GM20431 (cell line): ENCODE measurements around the gene HESX1.

ENCODE experiments used
- in situ Hi-C: fragments of 300-500 bp; cut with MseI, MboI; formaldehyde crosslinking; loops from one replicate; pipeline ENCODE4 v1.15.0; 2020; ENCODE audit warnings: low sequenced_read_pairs; ENCODE audit not compliant: unreplicated experiment

HESX1 gene

DNA sequence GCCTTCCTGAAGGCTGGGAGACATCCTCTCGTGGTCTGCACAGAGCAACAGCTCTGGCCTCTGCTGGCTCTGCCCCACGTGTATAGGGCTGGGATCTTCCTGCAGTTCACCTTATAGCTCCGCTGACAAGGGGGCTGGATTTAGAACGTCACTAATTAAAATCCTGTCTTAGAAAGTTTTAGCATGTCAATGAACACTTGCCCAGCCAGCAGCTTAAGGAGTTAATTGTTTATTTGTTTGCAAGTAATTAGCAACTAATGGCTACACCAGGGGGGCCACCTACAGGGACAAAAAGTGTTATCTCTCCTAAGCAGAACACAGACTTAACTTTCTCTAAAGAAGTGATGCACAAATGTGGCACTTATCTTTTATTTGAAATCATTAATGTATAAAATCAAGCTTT lies at the start of gene HESX1:
HESX1 (minus strand) TSS at position 84 of the 403 bp plus-strand sequence; CDS start at position 24, 60 bp downstream.
- in situ Hi-C loops: no loop called here

DNA sequence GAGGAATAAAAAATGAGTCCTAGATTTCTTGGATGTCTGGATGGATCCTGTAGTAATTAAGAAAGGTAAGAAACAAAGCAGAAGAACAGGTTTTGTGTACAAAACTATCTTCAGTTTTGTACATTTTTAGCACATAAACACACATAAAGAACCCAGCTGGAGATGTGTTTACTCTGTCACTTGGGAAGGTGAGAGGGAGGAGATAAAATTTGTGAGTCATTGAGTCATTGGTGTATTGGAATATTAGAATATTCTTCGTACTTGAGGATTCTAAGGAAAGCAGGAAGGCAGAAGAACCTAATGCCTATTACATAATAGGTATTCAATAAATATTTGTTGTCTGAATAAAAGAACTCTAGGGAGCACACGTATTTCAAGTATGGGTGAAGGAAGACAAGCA lies 45.2 kb upstream of the HESX1 start:
- in situ Hi-C loops: no loop called here

DNA sequence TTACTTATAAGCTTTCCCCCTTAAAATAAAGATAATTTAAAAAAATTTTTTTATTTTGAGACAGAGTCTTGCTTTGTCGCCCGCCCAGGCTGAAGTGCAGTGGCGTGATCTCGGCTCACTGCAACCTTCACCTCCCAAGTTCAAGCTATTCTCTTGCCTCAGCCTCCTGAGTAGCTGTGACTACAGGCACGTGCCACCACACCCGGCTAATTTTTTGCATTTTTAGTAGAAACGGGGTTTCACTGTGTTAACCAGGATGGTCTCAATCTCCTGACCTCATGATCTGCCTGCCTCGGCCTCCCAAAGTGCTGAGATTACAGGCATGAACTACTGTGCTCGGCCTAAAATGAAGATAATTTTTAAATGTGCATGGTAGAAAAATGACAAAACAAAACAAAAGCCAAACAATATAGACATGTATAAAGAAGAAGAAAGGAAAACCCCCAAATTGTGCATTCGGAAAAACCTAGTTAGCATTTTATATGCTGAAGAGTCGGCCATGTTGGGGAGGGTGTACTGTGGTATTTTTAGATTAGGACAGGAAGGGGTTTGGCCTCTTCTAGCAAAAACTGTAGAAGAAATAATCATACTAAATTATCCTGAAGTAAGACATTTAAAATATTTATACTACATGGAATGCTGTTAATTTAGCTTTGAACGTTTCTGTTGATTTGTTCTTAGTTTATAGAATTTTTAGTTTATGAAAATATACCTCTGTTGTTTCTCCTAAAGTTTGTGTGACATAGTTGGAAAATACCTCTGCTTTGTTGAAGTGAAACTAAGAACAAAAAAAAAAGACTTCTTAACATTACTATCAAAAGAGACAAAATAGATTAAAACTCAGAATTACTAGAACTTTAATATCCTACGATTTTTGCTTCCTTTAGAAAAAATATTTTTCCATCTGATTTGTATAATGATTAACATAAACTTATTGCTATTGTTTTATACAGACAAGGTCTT lies 35.1 kb upstream of the HESX1 start:
- in situ Hi-C loops: no loop called here

DNA sequence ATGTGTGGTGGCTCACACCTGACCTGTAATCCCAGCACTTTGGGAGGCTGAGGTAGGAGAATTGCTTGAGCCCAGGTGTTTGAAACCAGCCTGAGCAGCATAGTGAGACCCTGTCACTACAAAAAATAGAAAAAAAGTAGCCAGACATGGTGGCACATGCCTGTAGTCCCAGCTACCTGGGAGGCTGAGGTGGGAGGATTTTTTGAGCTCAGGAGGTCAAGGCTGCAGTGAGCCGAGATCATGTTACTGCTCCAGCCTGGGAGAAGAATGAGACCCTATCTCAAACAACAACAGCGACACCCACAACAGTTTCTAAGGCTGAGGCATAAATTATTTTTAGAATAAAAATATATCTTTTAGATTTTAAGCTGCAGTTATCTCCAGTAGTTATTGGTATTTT lies 34.0 kb upstream of the HESX1 start:
- in situ Hi-C loops: no loop called here

DNA sequence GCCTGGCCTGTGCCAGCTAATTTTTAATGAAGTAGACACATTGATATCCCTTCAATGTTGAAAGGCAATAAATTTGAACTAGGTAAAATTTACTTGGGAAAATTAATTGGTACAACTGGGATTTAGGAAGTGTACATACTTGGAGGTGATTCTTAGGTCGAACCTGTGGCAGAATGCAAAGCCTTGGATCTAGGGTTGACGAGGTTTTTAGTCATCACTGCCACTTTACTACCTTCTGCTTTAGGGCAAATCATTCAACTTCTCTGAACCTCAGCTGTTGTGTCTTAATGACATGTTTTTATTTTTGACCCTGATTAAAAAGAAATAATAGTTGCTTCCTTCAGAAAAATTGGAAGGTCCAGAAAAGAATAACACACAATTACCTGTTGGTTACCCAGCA lies 30.2 kb upstream of the HESX1 start:
- in situ Hi-C loops: no loop called here

DNA sequence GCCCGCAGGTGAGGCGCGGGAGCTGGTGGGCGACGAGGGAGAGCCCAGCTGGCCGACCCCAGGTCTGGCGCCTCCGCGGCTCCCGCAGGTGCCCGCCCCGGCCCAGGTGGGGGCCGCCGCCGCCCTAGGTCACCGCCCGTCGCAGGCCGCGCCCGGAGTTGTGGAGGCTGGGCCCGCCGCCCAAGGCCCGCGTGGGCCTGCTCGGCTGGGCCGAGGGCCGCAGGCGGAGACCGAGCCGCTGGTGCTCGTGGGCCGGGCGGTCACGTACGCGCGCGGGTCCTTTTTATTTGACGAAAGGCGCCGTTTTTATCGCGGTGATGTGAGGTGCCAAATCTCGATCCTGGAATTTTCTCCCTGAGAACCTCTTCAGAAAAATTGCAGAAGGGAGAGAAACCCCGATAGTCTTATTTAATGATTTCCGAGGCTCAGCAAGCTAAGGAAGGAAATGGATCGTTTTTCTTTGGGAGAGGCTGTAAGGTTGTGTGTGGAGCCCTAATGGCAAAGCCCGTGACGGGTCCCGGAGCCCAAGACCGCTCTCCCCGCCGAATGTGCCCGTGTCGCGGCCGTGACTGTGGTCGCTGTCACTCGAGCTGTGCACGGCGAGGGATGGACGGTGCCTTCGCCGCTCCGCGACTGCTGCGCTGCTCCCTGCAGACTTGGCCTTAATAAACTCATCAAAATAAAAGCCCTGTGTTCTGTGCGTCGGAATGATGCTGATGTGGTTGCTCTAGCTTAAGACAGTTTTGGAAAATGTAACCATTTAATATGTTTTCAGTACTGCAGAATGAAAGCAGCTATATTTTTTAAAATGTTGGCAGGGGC lies 28.4 kb upstream of the HESX1 start:
- in situ Hi-C loops: no loop called here

DNA sequence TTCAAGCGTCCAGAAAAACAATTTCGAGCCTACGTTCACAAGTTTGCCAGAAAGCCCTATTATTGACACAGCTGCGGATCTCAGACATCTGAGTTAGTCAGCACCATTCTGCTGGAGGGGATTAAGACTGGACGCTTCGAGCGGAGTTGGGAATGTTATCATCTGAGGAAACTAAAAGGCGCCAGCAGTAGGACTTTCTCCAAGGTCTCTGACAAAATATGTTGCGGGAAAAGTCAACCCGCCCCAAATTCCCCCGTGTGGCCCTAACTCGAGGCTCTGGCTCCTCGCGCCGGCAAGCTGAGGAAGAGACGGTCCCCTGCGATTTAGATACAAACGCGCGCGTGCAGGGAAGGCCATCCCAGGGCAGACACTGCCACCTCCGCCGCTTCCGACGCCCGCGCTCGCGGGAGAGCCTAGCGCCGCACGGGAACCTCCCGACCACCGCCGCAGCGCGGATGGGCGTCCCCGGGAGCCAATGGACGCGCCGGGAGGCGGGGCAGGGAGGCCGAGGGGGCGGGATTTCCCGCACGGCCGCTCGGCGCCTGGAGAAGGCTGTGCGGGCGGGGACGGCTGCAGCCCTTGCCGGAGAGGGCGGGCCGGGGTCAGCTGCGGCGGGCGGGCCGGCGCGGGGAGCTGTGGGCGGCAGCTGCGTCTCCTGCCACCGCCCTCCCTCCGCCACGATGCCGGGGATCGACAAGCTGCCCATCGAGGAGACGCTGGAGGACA lies 27.6 kb upstream of the HESX1 start, which contains the start of gene APPL1:
APPL1 (plus strand) TSS at position 526 of the 726 bp plus-strand sequence; CDS start at position 681, 155 bp downstream.
- in situ Hi-C loops: no loop called here

DNA sequence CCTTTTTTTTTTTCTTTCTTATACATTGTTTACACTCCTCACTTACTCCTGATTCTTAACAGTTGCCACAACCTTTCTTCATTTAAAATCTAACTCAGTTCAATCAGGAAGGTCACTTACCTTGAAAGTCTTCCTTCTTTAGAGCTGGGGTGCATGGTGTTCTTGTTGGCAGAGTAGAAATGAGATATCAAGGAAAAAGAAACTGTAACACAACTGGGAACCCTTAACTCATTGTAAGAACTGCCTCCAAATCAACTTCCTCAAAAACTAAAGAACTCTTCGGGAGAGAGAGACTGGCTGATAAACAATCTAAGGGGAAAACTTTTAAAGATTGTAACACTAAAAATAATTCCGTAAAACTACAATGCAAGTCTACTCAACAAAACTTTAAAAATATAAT lies 26.4 kb upstream of the HESX1 start:
- in situ Hi-C loops: no loop called here

DNA sequence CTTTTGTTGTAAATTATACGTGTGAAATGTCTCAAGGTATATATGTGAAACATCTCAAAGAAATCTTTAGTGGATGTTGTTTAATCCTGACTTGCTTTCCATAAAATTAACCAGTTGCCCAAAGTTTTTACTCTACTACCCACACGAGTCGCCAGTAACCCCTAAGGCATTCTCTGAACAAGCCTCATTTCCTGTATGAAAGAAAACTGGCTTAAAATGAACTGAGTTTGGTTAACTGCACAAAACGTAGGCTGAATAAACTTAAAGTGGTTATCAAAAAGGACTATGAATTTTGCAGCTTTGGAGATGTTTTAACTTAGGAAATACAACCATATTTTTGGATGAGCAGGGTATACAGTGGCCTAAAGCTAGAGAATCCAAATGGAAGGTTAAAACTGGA lies 25.1 kb upstream of the HESX1 start:
- in situ Hi-C loops: no loop called here

DNA sequence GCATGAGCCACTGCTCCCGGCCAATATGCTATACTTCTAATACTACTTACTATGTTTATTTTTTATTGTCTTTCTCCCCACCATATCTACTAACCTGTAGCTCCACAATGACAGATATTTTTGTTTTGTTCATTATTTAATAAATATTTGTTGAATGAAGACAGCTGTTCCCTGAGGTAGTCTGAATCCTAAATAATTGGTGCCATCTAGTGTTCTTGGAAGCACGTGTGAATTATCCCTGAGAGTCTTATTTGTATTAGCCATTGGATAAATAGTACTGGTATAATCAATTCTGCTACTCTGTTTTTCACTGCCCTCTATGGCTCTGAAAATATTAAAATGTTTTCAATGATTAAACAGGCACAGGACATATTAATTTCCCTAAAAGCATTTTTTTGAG lies 22.1 kb upstream of the HESX1 start:
- in situ Hi-C loops: no loop called here

DNA sequence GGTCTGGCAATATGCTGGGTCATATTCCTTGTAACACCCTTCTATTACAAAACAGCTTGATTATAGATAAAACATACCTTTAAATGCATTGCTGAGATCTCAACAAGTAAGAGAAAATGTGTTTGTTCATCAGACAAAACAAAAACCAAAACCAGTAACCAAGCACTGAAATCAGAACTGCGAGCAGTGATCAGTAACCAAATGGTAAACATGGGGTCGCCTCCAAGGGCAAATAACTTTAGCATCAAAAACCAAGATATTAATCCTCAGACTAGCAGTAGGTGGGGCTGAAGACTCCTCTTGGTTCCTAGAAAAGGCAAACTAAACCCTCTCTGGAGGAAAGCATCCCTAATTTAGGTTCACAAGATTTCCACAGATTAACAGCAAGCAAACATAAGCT lies 6.6 kb upstream of the HESX1 start:
- in situ Hi-C loops: no loop called here

DNA sequence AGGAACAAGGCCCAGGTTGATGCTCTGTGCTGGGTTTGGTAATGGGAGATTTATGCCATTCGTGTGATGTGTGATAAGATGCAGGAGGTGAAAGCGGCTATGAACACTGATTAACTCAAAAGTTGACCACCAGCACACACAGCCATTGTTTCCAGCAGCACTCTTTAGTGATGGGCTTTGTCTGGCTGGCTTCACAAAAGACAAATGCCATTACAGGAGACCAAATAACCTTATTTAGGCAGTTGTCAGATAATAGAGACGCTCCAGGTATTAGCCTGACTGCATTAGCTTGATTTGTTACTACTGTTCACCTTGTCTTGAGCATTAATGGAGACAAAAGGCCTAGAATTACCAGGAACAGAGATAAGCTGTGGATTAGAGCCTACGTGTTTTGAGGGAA lies 5.1 kb downstream of the HESX1 start:
- in situ Hi-C loops: no loop called here

DNA sequence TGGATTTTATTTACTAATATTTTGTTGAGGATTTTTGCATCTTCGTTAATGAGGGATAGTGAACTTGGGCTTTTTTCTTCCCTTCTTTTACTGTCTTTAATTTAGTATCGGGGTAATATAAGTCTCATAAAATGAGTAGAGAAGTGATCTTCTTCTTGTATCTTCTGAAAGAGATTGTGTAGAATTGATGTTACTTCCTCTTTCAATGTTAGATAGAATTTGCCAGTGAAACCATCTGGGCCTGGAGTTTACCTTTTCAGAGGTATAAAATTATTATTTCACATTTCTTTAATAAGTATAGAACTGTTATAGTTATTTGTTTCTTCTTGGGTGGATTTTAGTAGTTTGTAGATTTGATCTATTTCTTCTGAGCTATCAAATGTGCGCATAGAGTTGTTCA lies 7.8 kb downstream of the HESX1 start:
- in situ Hi-C loops: no loop called here

DNA sequence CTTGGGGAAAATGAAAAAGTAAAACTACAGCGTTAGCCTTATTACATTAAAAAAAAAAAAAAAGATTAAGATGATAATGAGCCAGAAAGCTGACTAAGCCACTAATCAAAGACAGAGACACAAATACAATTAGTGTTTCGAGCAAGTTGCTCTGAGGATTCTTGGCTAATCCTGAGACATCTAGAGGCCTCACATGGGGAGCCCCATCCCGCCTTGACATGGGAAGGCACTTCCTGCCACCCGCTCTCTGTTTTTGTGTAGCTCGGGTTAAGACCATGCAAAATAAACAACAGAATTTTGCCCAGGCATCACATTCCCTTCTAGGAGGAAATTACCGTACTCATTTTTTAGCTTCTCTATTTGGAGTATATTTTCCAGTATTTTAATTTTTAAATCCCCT lies 15.3 kb downstream of the HESX1 start:
- in situ Hi-C loops: no loop called here

DNA sequence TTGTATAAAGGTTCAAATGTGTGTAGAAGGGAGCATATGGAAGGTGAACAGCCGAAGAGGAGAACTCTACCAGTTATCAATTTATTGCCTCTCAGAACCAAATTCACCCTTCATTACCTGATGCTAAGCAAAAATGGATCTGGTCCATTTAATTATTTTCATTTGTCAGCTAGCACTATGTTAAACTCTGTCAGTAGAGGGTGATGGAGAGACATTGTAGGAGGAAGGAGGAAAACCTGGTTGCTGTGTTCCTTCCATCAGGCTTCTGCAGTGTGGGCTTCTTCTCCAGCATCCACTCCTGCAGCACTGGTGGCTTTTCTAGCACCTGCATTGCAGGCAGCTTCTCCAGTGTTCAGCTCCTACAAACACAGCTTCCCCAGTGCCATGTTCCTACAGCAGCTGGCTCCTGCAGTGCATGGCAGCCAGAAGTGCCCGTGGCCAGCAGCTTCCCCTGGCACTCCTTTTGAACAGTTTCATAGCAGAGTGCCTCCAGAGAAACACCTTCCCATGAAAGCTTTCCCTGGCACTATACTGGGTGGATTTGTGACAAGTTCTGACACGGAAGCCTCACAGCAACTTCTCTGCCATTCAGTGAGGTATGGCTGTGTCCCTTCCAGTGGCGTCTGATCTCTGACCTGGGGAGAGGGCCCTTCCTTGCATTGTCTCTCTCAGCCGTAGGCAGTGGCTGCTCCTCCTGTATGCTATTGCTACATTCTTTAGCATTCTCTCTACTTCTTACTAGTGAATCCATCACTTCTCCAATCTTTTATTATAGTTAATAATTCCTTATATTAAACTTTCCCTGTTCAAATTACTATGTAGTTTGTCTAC lies 20.0 kb downstream of the HESX1 start:
- in situ Hi-C loops: no loop called here

DNA sequence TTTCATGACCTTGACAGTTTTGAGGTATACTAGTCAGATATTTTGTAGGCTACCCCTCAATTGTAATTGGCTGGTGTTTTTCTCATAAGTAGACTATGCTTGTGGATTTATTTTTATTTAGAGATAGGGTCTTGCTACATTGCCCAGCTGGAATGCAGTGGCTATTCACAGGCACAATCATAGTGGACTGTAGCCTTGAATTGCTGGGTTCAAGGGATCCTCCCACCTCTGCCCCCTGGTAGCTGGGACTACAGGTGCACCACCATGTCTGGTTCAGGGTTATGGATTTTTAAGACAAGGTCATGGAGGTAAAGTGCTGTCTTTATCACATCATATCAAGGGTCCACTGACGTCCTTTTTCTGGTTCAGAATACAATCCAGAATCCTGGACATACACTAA lies 23.7 kb downstream of the HESX1 start:
- in situ Hi-C loops: no loop called here

DNA sequence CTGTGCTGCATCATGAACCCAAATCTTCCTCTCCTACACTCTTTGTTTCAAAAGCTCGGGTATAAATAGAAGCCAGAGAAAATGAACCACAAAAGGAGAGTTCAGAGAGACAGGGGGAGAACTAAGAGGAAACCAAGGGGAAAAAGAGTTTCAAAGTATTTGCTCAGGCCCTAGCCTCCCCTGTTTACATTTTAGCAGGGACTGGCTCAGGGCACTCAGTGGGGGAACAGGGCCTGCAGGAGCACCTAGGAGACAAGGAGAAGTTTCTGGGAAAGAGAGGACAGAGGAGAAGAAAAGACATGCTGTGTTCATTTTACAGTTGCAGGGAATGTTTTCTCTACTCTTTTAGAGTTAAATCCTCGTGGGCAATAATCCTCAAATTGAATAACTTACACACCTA lies 26.1 kb downstream of the HESX1 start:
- in situ Hi-C loops: no loop called here

DNA sequence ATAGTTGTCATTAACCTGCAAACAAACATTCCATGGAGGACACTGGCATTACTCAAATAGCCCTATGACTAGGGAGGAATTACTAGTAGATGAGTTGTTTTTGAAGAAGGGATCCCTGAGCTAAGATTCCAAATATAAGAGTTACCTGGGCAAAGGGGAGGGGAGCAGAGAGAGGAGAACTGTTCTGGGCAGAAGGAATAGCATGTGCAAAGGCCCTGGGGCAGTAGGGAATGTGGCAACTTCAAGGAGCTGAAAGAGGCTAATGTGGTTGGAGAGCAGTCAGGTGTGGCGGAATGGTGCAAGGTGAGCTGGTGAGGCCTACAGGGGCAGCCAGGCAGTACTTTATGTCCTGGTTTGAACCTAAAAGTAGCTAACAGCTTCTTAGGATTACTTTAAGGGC lies 28.8 kb downstream of the HESX1 start:
- in situ Hi-C loops: no loop called here

DNA sequence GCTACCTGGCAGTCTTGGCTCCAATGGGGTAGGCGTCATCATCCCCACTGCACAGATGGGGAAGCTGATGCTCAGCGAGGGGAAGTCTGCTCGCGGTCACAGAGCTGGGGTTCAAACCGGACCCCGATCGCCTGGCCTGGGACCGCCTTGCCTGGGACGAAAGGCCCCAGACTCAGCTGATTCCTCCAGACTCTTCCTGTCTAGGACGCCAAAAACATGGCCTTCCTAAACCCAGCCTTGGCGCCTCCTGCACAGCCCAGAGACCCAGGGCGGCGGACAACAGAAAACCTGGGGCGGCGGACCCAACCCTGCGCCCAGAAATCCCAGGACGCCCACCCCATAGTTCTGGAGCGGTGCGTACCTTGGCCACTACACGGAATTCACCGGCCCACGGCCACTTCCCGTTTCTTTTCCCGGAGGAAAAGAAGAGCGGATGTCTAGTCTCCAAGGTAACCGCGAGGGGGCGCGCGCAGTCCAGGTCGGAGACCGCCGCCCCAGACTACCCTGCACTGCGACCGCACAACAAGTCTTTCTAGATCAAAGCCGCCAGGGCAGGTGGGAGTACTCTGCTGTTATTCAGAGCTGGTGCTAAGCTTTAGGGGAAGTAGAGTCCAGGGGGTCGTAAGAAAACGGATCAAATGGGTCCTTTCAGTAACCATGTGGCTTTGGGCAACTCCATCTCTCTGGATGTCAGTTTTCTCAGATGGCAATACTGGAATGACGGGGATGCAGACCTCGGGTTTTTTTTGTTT lies 29.7 kb downstream of the HESX1 start:
- in situ Hi-C loops: no loop called here
